ENCODE results near the gene CHRND. TPM values are rescaled to one million over a fixed set of nuclear protein-coding genes. Genes with fewer than 3 reads are reported as not detected.

The CHRND gene
- total RNA-seq, 2 experiments from 2014 or later, result not detected

GRCh38 chr2:232524771-232525170 is 1.2 kb upstream of the CHRND start:
- Mint-ChIP-seq H3K9me3 (no peaks in the 10 kb centered on the region), H3K27me3 (peaks cover 40% of the 10 kb centered on the region), H3K4me1 (ENCODE audit: low read depth) (peaks cover 14% of the 10 kb centered on the region), H3K27ac (no peak overlapping the region), H3K36me3 (ENCODE audit: low read depth) (no peaks in the 10 kb centered on the region), H3K4me3 (no peak overlapping the region)
- no peak for TF ChIP-seq CTCF (IDR thresholded peaks at IDR 0.05)
- POLR2A ChIA-PET, result no interaction called here
- DNase-seq, result no peak
- CTCF ChIA-PET, result interaction anchor here (1.5 kb wide), 1 partner anchor 78 kb away, joined by 14 read pairs; no protein-coding TSS in a partner anchor
- intact Hi-C loops (cut with micrococcal nuclease), result loop anchor here (5.0 kb wide), 1 partner anchor 77 kb away; no protein-coding TSS in a partner anchor
- ATAC-seq, result no peak

DNA sequence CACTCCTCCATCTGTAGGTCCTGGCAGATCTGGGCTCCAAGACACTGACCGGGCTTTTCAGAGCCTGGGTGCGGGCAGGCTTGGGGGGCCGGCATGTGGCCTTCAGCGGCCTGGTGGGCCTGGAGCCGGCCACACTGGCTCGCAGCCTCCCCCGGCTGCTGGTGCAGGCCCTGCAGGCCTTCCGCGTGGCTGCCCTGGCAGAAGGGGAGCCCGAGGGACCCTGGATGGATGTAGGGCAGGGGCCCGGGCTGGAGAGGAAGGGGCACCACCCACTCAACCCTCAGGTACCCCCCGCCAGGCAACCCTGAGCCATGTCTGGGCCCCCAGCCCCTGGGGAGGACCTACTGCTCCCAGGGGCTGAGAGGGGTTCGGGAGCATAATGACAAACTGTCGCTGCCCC is 761 bp upstream of the CHRND start:
- no peak for DNase-seq
- TF ChIP-seq CTCF (IDR thresholded peaks at IDR 0.05), result no peak
- ChIA-PET CTCF (no interaction called here), POLR2A (interaction anchor here (0.6 kb wide), 1 partner anchor 15 kb away, joined by 3 read pairs; no protein-coding TSS in a partner anchor)
- no peaks in the 10 kb centered on the region for H3K9me3 Mint-ChIP-seq
- intact Hi-C loops (cut with micrococcal nuclease), result no loop called here
- H3K4me1 Mint-ChIP-seq (ENCODE audit: low read depth), result peaks cover 14% of the 10 kb centered on the region
- no peaks in the 10 kb centered on the region for H3K36me3 Mint-ChIP-seq (ENCODE audit: low read depth)
- peaks cover 38% of the 10 kb centered on the region for H3K27me3 Mint-ChIP-seq
- no peak overlapping the region for H3K4me3 Mint-ChIP-seq
- no peak overlapping the region for H3K27ac Mint-ChIP-seq
- no peak for ATAC-seq

- Mint-ChIP-seq H3K36me3 (ENCODE audit: low read depth) (no peaks in the 10 kb centered on the region), H3K4me1 (ENCODE audit: low read depth) (peaks cover 14% of the 10 kb centered on the region), H3K9me3 (no peaks in the 10 kb centered on the region), H3K27ac (no peak overlapping the region), H3K27me3 (peaks cover 30% of the 10 kb centered on the region), H3K4me3 (no peak overlapping the region)
- CTCF ChIA-PET, result no interaction called here
- intact Hi-C loops (cut with micrococcal nuclease), result no loop called here
- DNase-seq (no peak), ATAC-seq (no peak)
- POLR2A ChIA-PET, result no interaction called here
- TF ChIP-seq CTCF (IDR thresholded peaks at IDR 0.05), result no peak
Observed at GRCh38 chr2:232526372-232526941, 497 bp downstream of the CHRND start.

- Mint-ChIP-seq H3K9me3 (no peaks in the 10 kb centered on the region), H3K4me3 (no peak overlapping the region), H3K36me3 (ENCODE audit: low read depth) (no peaks in the 10 kb centered on the region), H3K4me1 (ENCODE audit: low read depth) (peaks cover 13% of the 10 kb centered on the region), H3K27me3 (peaks cover 24% of the 10 kb centered on the region), H3K27ac (no peak overlapping the region)
- no peak for ATAC-seq
- ChIA-PET CTCF (no interaction called here), POLR2A (interaction anchor here (1.6 kb wide), 1 partner anchor 9 kb away, joined by 3 read pairs; no protein-coding TSS in a partner anchor)
- DNase-seq, result no peak
- TF ChIP-seq CTCF (IDR thresholded peaks at IDR 0.05), result no peak
- intact Hi-C loops (cut with micrococcal nuclease), result no loop called here
Observed at GRCh38 chr2:232527905-232528470, 2.0 kb downstream of the CHRND start.

DNA sequence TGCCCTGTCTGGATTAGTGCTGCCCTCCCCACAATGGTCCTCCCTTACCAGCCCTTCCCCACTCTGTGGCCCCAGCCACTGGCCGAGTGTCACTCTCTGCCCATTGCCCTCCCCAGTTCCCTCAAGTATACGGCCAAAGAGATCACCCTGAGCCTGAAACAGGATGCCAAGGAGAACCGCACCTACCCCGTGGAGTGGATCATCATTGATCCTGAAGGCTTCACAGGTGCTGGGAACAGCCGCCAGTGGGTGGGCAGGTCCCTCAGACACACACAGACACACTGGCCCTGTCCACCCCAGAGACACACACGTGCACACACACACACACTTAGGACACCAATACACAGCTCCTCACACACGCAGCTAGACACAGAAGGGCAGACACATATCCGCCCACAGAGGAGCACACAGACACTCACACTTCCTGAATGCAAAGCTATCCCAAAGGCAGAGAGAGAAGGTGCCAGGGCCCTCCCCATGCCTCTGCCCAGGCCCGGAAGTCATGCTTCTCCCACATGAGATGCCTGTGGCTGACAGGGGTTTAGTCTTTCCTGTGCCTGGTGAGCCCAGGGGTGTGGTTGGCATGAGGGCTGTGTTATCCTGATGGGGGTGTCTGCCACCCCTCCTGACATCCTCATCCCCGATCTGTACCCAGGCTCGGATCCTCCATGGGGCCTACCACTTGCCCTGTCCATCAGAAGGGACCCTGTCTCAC is 2.9 kb downstream of the CHRND start:
- ChIA-PET POLR2A (interaction anchor here (1.6 kb wide), 1 partner anchor 9 kb away, joined by 3 read pairs; no protein-coding TSS in a partner anchor), CTCF (no interaction called here)
- DNase-seq, result peak; percentile 23
- Mint-ChIP-seq H3K9me3 (no peaks in the 10 kb centered on the region), H3K27ac (no peak overlapping the region), H3K27me3 (peaks cover 21% of the 10 kb centered on the region), H3K4me3 (no peak overlapping the region), H3K4me1 (ENCODE audit: low read depth) (peaks cover 10% of the 10 kb centered on the region), H3K36me3 (ENCODE audit: low read depth) (no peaks in the 10 kb centered on the region)
- ATAC-seq, result no peak
- intact Hi-C loops (cut with micrococcal nuclease), result no loop called here
- TF ChIP-seq CTCF (IDR thresholded peaks at IDR 0.05), result no peak
